LNCaP clone FGC (cell line): ENCODE measurements around the gene MESP2.
A peak's percentile ranks its signal among the peaks of the same experiment; 100 is the strongest.

Experiments
- DNase-seq: peaks from one replicate; pipeline ENCODE4 v3.0.0-alpha.2; 2011; ENCODE audit warnings: low read depth
- H3K4me3 ChIP-seq: 2 replicates; pipeline ENCODE4 v1.5.1; 2011; ENCODE audit warnings: mild to moderate bottlenecking, low read depth, low read length, control low read depth
- CTCF ChIP-seq: IDR thresholded peaks from 2 replicates; pipeline ENCODE4 v1.5.1; 2012; ENCODE audit warnings: mild to moderate bottlenecking; ENCODE audit not compliant: control insufficient read depth, insufficient read depth; ENCODE audit errors: extremely low read depth

Gene MESP2

GRCh38 chr15:89749526-89749925 is 26.6 kb upstream of the MESP2 start:
- peak overlapping the region; percentile 68 for H3K4me3 ChIP-seq
- TF ChIP-seq CTCF: no peak
- DNase-seq: no peak

- no peak for DNase-seq
- H3K4me3 ChIP-seq: peak overlapping the region; percentile 68
Observed at GRCh38 chr15:89749951-89750559, 26.1 kb upstream of the MESP2 start.

GRCh38 chr15:89750560-89751542 is 25.3 kb upstream of the MESP2 start, which contains the start of gene MESP1:
Gene MESP1 (minus strand): TSS chr15:89751249. CDS start chr15:89751231, 18 bp downstream.
- DNase-seq: peak; percentile 76
- H3K4me3 ChIP-seq: peak within 1 kb of the TSS; percentile 68
- peak; percentile 71 for TF ChIP-seq CTCF

More at GRCh38 chr15:89749951-89750559, 26.1 kb upstream of the MESP2 start:
- no peak for TF ChIP-seq CTCF

GRCh38 chr15:89751748-89752147 is 24.4 kb upstream of the MESP2 start:
- H3K4me3 ChIP-seq: peak overlapping the region; percentile 68; the same call in 1 of the 2 replicates
- peak; percentile 82 for DNase-seq
- no peak for TF ChIP-seq CTCF

GRCh38 chr15:89753855-89754254 is 22.3 kb upstream of the MESP2 start:
- no peak for DNase-seq
- H3K4me3 ChIP-seq: no peak overlapping the region
- no peak for TF ChIP-seq CTCF

GRCh38 chr15:89754361-89755154 is 21.6 kb upstream of the MESP2 start:
- no peak for TF ChIP-seq CTCF
- no peak for DNase-seq
- no peak overlapping the region for H3K4me3 ChIP-seq
